NCI-H748 (cell line): ENCODE data around the gene CDK7.
"Not testable (repeated sequence)": the region's sequence is repeated elsewhere in the genome, so short reads cannot be mapped to it uniquely, and the experiment has no call there.

Source experiments
- DNase-seq: peaks from one replicate; lab custom pipeline; 2025; ENCODE audit not compliant: unreplicated experiment; lab: John Stamatoyannopoulos, UW

Gene CDK7

GRCh38 chr5:69236733-69237132 is 2.0 kb downstream of the CDK7 start:
- DNase-seq = not testable (repeated sequence)

GRCh38 chr5:69237877-69238276 is 3.2 kb downstream of the CDK7 start:
- no peak for DNase-seq

DNA sequence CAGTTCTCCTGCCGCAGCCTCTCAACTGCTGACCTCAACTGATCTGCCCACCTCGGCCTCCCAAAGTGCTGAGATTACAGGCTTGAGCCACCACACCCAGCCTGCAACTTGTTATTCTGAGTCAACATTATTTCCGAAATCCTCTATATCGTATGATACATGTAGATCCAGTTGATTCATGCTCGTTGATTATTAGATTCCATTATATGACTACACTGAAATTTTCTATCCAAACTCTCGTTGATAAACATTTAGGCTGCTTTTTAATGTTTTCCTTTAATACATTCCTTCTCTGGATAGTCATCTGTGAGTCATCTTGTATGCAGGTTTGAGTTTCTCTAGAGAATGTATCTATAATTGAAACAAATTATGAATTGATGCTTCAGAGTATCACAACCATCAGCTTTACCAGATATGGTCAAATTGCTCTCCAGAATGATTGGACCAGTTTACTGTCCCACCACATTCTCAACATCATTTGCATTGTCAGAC is 4.1 kb downstream of the CDK7 start:
- no peak for DNase-seq

- DNase-seq = no peak
These were observed 7.7 kb downstream of the CDK7 start for GRCh38 chr5:69242215-69242927.

DNA sequence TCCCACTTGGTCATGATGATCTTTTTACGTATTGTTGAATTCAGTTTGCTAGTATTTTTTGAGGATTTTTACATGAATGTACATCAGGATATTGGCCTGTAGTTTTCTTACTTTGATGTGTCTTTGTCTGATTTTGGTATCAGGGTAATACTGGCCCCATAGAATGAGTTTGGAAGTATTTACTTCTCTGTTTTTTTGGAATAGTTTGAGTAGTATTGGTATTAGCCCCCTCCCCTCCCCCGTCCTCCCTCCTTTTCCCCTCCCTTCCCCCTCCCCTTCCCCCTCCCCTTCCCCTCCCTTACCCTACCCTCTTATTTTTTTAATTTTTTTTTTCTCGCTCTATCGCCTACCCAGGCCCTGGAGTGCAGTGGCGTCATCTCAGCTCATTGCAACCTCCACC is 10.3 kb downstream of the CDK7 start:
- no peak for DNase-seq

DNA sequence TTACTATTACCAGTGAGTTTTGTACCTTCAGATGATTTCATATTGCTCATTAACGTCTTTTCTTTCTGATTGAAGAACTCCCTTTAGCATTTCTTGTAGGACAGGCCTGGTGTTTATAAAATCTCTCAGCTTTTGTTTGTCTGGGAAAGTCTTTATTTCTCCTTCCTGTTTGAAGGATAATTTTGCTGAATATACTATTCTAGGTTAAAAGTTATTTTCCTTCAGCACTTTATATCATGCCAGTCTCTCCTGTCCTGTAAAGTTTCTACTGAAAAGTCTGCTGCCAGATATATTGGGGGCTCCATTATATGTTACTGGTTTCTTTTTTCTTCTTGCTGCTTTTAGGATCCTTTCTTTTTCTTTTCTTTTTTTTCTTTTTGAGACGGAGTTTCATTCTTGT is 13.3 kb downstream of the CDK7 start:
- no peak for DNase-seq

GRCh38 chr5:69250593-69250992 is 15.9 kb downstream of the CDK7 start:
- no peak for DNase-seq

DNA sequence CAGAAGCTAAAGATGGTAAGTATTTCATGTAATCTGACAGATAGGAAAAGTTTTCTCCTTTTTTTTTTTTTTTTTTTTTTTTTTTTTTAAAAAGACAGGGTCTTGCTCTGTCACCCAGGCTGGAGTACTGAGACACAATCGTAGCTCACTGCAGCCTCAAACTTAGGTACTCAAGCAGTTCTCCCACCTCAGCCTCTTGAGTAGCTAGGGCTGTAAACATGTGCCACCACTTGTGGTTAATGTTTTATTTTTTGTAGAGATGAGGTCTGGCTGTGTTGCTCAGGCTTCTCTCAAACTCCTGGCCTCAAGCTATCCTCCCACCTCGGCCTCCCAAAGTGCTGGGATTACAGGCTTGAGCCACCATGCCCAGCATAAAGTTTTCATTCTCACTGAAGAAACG is 17.8 kb downstream of the CDK7 start:
- DNase-seq = no peak

DNA sequence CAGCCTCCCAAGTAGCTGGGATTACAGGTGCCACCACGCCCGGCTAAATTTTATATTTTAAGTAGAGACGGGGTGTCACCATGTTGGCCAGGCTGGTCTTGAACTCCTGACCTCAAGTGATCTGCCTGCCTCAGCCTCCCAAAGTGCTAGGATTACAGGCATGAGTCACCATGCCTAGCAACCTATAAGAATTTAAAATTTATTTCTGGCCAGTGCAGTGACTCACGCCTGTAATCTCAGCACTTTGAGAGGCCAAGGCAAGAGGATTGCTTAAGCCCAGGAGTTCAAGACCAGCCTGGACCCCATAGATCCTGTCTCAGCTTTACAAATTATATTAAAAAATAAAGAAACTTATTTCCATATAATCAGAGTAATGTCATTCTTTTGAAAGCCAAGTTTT is 21.3 kb downstream of the CDK7 start:
- DNase-seq = not testable (repeated sequence)

GRCh38 chr5:69257577-69257976 is 22.9 kb downstream of the CDK7 start:
- DNase-seq = no peak

- no peak for DNase-seq
These were observed 26.3 kb downstream of the CDK7 start for GRCh38 chr5:69261034-69261433.

DNA sequence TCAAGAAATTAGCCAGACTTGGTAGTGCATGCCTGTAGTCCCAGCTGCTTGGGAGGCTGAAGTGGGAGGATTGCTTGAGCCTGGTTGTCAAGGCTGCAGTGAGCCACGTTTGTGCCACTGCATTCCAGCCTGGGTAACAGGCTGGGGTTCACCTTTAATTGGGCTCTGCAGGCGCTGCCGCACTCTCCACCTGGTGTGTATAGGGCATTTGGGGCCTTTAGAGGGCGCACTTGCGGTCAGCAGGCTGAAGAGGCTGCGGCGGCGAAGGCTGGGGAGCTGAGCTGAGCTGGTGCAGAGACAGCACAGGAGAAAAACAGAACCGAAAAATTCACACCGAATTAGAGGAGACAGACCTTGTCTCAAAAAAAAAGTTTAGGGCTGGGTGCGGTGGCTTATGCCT is 31.2 kb downstream of the CDK7 start:
- peak; percentile 25 for DNase-seq

DNA sequence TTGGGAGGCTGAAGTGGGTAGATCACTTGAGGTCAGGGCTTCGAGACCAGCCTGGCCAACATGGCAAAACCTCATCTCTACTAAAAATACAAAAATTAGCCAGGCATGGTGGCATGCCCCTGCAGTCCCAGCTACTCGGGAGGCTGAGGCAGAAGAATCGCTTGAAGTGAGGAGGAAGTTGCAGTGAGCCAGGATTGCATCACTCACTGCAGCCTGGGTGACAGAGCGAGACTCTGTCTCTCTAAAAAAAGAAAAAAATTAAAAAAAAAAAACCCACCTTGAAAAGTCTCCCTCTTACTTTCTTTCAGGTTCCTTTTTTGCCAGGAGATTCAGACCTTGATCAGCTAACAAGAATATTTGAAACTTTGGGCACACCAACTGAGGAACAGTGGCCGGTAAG is 34.2 kb downstream of the CDK7 start:
- DNase-seq = no peak

DNA sequence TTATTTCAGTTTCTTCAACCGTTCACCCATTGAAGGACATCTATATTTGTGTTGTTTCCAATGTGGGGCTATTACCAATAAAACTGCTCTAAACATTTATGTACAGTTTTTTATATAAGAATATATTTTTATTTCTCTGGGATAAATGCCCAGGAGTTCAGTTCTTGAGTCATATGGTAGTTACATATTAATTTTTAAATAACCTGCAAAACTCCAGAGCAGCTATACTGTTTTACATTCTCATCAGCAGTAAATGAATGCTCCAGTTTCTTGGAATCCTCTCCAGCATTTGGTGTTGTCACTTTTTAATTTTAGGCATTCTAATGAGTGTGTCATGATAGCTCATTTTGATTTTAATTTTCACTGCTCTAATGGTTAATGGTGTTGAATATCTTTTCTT is 36.2 kb downstream of the CDK7 start:
- no peak for DNase-seq

DNA sequence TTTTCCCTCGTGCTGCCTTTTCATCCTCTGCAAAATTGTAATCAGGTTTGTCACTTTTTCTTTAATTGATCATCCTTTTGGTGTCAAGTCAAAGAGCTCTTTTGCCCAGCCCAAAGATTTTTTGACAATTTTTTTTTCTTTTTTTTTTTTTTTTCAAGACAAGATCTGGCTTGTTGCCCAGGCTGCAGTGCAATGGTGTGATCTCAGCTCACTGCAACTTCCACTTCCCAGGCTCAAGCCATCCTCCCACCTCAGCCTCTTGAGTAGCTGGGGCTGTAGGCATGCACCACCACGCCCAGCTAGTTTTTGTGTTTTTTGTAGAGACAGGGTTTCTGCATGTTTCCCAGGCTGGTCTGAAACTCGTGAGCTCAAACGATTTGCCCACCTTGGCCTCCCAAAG is 36.7 kb downstream of the CDK7 start:
- no peak for DNase-seq

- no peak for DNase-seq
These were observed 40.9 kb downstream of the CDK7 start for GRCh38 chr5:69275563-69275962.

DNA sequence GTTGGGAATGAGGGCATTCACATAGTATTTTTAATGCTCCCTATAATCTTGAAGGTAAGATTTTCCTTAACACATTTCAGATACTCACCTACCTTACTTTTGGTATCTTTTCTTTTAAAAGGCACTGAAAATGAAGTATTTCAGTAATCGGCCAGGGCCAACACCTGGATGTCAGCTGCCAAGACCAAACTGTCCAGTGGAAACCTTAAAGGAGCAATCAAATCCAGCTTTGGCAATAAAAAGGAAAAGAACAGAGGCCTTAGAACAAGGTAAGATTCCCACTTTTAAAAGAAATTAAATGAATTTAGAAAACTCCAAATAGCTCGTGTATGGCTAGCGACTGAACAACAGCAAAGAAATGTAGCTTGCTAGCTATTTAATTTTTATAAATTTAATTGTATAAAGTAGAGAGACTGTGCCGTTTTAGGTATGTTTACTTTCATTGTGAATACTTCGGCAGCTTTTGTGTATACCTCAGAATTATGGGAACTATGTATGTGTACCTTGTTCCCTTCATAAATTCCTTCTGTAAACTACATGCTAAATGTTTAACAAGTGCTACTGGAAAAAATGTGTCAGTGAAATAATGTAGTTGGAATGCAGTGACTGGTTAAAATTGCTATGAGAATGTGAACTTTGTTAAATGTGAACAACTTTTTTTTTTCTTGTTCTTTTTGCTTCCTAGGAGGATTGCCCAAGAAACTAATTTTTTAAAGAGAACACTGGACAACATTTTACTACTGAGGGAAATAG is 41.9 kb downstream of the CDK7 start:
- no peak for DNase-seq

- DNase-seq = no peak
These were observed 44.8 kb downstream of the CDK7 start for GRCh38 chr5:69279517-69279916.

GRCh38 chr5:69281114-69281513 is 46.4 kb downstream of the CDK7 start:
- no peak for DNase-seq

- DNase-seq = no peak
These were observed 49.5 kb downstream of the CDK7 start for GRCh38 chr5:69284203-69284602.

DNA sequence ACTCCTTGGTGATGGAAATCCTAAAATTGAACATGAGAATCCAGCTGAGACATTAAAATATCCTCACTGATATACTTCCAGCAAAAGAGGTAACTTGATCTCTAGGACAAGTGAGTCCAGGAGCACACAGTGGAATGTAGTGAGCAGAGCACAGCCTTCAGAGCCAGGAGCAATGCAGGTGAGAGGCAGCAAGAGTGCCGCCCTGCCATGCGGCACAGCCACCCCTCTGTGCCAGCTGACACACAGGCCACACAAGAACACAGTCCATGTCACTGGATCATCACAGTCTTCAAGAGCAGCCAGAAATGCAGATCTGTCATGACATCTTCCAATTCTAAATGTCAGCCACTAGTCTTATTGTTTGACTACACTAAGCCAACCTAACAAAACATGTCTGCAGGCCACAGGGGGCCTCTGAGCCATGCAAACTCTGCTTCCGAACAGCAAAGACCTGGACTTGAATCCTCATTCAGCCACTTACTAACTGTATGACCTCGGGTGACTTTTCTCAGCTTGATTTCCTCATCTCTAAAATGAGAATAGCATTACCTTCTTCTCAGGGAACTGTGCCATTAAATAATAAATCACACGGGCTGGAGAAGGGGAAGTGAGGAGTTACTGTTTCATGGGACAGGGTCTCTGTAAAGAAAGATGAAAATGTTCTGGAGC is 50.9 kb downstream of the CDK7 start:
- no peak for DNase-seq

DNA sequence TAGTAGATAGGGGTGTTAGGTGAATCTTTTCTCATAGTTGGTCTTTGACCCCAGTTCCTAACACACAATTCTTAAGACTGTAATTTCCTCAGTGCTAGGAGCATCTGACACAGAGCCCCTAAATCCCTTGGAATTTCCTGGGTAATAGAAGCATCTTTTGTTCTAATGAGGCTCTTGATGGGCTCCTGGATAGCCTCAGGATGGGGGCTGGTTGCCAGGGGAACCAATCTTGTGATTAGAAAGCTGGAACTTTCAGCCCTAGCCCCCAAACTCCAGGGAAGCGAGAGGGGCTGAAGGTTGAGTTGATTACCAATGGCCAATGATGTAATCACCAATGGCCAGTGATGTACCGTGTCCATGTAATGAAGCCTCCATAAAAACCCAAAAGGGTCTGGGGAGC is 53.4 kb downstream of the CDK7 start:
- DNase-seq = no peak
